ENCODE results near the gene GALNT18. TPM values are rescaled to one million over a fixed set of nuclear protein-coding genes. Genes with fewer than 3 reads are reported as not detected.
A peak's percentile ranks its signal among the peaks of the same experiment; 100 is the strongest.

GALNT18 gene
- total and polyA plus RNA-seq, 4 donors = 17.7 to 109 (median 63.7) TPM

DNA sequence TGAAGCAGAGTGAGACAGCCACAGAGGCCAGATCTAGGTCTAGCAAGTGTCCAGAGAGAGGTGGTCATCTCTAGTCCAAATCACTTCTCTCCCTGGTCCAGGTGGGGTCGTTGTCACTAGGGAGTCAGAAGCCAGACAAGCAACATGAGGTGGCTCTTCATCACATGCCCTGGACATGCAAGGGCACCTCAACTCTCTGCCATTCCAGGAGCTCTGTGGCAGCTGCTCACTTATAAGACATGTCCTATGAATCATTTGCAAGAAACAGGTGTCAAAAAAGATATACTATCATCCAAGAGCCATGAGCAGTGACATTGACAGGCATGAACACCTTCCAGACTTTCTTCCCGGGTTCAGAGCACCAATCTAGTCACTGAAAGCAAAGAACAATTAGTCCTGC is 130.8 kb downstream of the GALNT18 start:
- Histone ChIP-seq H3K27me3 (ENCODE audit: control insufficient read depth in 3 of 3, insufficient read depth in 3 of 3, low read length in 2 of 3) (no peaks in the 10 kb centered on the region), H3K9ac (ENCODE audit: insufficient read depth in 1 of 2, low read length in 2 of 2) (no peak overlapping the region), H3K4me3 (no peak overlapping the region), H3K36me3 (ENCODE audit: control insufficient read depth in 4 of 4, insufficient read depth in 4 of 4, low read length in 4 of 4) (no peaks in the 10 kb centered on the region), H3K27ac (ENCODE audit: low read depth in 1 of 2, low read length in 1 of 2) (no peak overlapping the region), H3K4me1 (ENCODE audit: control insufficient read depth in 5 of 5, insufficient read depth in 5 of 5, low read length in 5 of 5) (peaks cover 0 to 12% (median 0%) of the 10 kb centered on the region in 5 donors), H3K9me3 (ENCODE audit: control insufficient read depth in 4 of 4, insufficient read depth in 3 of 4, low read length in 3 of 4) (no peaks in the 10 kb centered on the region)
- DNase-seq (no peak), ATAC-seq (ENCODE audit: insufficient read depth, low FRiP score) (no peak)
- WGBS, 2 donors = 91 to 94% methylated on average over 2 of the region's 2 CpGs
- TF ChIP-seq, protein P1, sequence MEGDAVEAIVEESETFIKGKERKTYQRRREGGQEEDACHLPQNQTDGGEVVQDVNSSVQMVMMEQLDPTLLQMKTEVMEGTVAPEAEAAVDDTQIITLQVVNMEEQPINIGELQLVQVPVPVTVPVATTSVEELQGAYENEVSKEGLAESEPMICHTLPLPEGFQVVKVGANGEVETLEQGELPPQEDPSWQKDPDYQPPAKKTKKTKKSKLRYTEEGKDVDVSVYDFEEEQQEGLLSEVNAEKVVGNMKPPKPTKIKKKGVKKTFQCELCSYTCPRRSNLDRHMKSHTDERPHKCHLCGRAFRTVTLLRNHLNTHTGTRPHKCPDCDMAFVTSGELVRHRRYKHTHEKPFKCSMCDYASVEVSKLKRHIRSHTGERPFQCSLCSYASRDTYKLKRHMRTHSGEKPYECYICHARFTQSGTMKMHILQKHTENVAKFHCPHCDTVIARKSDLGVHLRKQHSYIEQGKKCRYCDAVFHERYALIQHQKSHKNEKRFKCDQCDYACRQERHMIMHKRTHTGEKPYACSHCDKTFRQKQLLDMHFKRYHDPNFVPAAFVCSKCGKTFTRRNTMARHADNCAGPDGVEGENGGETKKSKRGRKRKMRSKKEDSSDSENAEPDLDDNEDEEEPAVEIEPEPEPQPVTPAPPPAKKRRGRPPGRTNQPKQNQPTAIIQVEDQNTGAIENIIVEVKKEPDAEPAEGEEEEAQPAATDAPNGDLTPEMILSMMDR (IDR thresholded peaks at IDR 0.05; ENCODE audit: control extremely low read depth, extremely low read depth) = no peak

GRCh38 chr11:11486423-11486822 is 135.4 kb downstream of the GALNT18 start:
- Histone ChIP-seq H3K9me3 (ENCODE audit: control insufficient read depth in 4 of 4, insufficient read depth in 3 of 4, low read length in 3 of 4) (no peaks in the 10 kb centered on the region), H3K27me3 (ENCODE audit: control insufficient read depth in 3 of 3, insufficient read depth in 3 of 3, low read length in 2 of 3) (no peaks in the 10 kb centered on the region), H3K27ac (ENCODE audit: low read depth in 1 of 2, low read length in 1 of 2) (no peak overlapping the region), H3K4me3 (no peak overlapping the region), H3K9ac (ENCODE audit: insufficient read depth in 1 of 2, low read length in 2 of 2) (no peak overlapping the region), H3K4me1 (ENCODE audit: control insufficient read depth in 5 of 5, insufficient read depth in 5 of 5, low read length in 5 of 5) (peaks cover 0 to 12% (median 0%) of the 10 kb centered on the region in 5 donors), H3K36me3 (ENCODE audit: control insufficient read depth in 4 of 4, insufficient read depth in 4 of 4, low read length in 4 of 4) (no peaks in the 10 kb centered on the region)
- TF ChIP-seq, protein P1 (IDR thresholded peaks at IDR 0.05; ENCODE audit: control extremely low read depth, extremely low read depth) = no peak
- DNase-seq (no peak), ATAC-seq (ENCODE audit: insufficient read depth, low FRiP score) (no peak)
- WGBS, 2 donors = 93% methylated on average over 3 of the region's 3 CpGs

GRCh38 chr11:11486002-11486401 is 135.8 kb downstream of the GALNT18 start:
- Histone ChIP-seq H3K27ac (ENCODE audit: low read depth in 1 of 2, low read length in 1 of 2) (no peak overlapping the region), H3K4me3 (no peak overlapping the region), H3K9ac (ENCODE audit: insufficient read depth in 1 of 2, low read length in 2 of 2) (no peak overlapping the region), H3K4me1 (ENCODE audit: control insufficient read depth in 5 of 5, insufficient read depth in 5 of 5, low read length in 5 of 5) (peaks cover 0 to 14% (median 0%) of the 10 kb centered on the region in 5 donors), H3K9me3 (ENCODE audit: control insufficient read depth in 4 of 4, insufficient read depth in 3 of 4, low read length in 3 of 4) (no peaks in the 10 kb centered on the region), H3K36me3 (ENCODE audit: control insufficient read depth in 4 of 4, insufficient read depth in 4 of 4, low read length in 4 of 4) (no peaks in the 10 kb centered on the region), H3K27me3 (ENCODE audit: control insufficient read depth in 3 of 3, insufficient read depth in 3 of 3, low read length in 2 of 3) (no peaks in the 10 kb centered on the region)
- ATAC-seq (ENCODE audit: insufficient read depth, low FRiP score) = no peak
- WGBS, 2 donors = 73 to 74% methylated on average over 3 of the region's 3 CpGs
- peak in 1 of 3 donors; percentile 24 for DNase-seq
- TF ChIP-seq, protein P1 (IDR thresholded peaks at IDR 0.05; ENCODE audit: control extremely low read depth, extremely low read depth) = no peak

DNA sequence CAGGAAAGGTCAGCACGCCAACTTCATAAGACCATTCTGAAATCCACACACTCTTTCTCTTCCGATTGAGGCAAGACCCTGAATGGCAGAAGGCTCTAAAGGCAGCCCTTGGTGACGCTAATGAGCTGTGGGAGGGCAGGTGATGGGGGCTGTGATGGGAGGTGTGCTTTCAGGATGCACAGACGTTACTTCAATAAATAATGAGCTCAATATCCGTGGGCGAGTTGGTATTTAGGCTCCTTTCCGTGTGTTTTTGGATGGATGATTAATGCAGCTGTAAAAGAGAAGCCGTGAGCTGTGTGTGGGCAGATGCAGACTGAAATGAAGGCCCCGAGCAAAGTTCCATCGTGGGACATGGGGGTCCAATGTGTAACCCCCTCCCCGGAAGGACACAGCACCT is 138.2 kb downstream of the GALNT18 start:
- ATAC-seq (ENCODE audit: insufficient read depth, low FRiP score) = no peak
- 86 to 89% methylated on average over 11 of the region's 11 CpGs for WGBS, 2 donors
- TF ChIP-seq, protein P1 (IDR thresholded peaks at IDR 0.05; ENCODE audit: control extremely low read depth, extremely low read depth) = no peak
- no peak for DNase-seq
- no peaks in the 10 kb centered on the region for H3K27me3 ChIP-seq (ENCODE audit: control insufficient read depth in 3 of 3, insufficient read depth in 3 of 3, low read length in 2 of 3)
- H3K27ac ChIP-seq (ENCODE audit: low read depth in 1 of 2, low read length in 1 of 2) = no peak overlapping the region
- no peak overlapping the region for H3K4me3 ChIP-seq
- H3K36me3 ChIP-seq (ENCODE audit: control insufficient read depth in 4 of 4, insufficient read depth in 4 of 4, low read length in 4 of 4) = no peaks in the 10 kb centered on the region
- H3K9me3 ChIP-seq (ENCODE audit: control insufficient read depth in 4 of 4, insufficient read depth in 3 of 4, low read length in 3 of 4) = no peaks in the 10 kb centered on the region
- H3K4me1 ChIP-seq (ENCODE audit: control insufficient read depth in 5 of 5, insufficient read depth in 5 of 5, low read length in 5 of 5) = peaks cover 0 to 12% (median 0%) of the 10 kb centered on the region in 5 donors
- H3K9ac ChIP-seq (ENCODE audit: insufficient read depth in 1 of 2, low read length in 2 of 2) = no peak overlapping the region
